Type B pancreatic cell (in vitro differentiated cells): ENCODE measurements around the gene BMP7. TPM values are rescaled to one million over a fixed set of nuclear protein-coding genes. Genes with fewer than 3 reads are reported as not detected.

Experiments
- DNase-seq: peaks from one replicate; pipeline ENCODE4 v3.0.0; 2021; ENCODE audit warnings: mixed read lengths; ENCODE audit not compliant: unreplicated experiment; ENCODE audit errors: extremely low spot score
- H3K27ac Mint-ChIP-seq: 2 replicates; pipeline ENCODE4 v1.8.0; 2021; ENCODE audit warnings: mild to moderate bottlenecking, mixed read lengths
- H3K27me3 Mint-ChIP-seq: 2 replicates; pipeline ENCODE4 v1.8.0; 2021; ENCODE audit warnings: mixed read lengths
- H3K36me3 Mint-ChIP-seq: 2 replicates; pipeline ENCODE4 v1.8.0; 2021; ENCODE audit warnings: mixed read lengths
- H3K4me1 Mint-ChIP-seq: one replicate; pipeline ENCODE4 v1.8.0; 2021; ENCODE audit warnings: mixed read lengths; ENCODE audit not compliant: unreplicated experiment
- H3K4me3 Mint-ChIP-seq: 2 replicates; pipeline ENCODE4 v1.8.0; 2021; ENCODE audit warnings: mild to moderate bottlenecking, mixed read lengths
- H3K9me3 Mint-ChIP-seq: 2 replicates; pipeline ENCODE4 v1.8.0; 2021; ENCODE audit warnings: mixed read lengths
- total RNA-seq: library from RNA; stranded (reverse); gene quantifications from 2 replicates; pipeline ENCODE4 v1.2.1, GENCODE V29; 2021; ENCODE audit warnings: low replicate concordance
- TF ChIP-seq, protein P1 (sequence below): fragments of 200-600 bp; sonication (generic); conservative IDR thresholded peaks from 2 replicates; pipeline ENCODE4 v1.5.0; 2021; ENCODE audit warnings: antibody characterized with exemption, mild to moderate bottlenecking

BMP7 gene
- total RNA-seq, 1 donor from 2014 or later: 115 TPM

DNA sequence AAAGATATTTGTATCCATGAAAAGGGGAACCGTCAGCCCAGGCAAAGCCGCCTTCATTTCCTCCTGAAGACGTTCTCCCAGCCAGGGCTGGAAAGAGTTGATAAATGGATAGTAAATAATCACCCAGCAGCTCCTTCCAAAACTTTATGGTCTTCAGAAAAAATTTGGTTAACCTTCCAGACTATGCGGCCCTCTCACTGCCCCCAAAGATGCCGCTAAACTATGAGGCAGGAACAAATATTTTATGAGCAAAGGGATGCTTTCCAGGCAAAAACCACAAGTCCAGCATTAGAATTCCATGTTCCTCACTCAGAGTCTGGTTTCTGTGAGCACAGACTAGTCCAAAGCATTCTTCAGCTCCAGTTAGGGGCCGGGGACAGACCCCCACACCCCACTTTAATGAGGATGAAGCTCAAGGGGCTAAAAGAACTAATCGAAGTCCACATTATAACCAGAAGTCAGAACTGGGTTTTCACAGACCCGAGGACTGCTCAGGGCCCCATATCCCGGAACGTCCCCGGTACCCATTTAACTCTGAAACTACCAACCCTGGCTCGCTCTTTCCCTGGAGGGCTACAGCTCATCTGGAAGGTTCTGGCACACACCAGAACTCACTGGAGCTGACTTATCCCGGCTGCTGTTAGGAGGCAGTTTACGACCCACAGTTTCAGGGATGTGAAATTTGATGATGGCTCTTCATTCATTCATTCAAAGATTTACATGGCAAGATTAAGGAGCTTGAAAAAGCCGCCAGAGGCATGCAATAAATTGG lies 29.4 kb downstream of the BMP7 start:
- H3K27ac Mint-ChIP-seq: peak overlapping the region; percentile 21
- TF ChIP-seq, protein P1, sequence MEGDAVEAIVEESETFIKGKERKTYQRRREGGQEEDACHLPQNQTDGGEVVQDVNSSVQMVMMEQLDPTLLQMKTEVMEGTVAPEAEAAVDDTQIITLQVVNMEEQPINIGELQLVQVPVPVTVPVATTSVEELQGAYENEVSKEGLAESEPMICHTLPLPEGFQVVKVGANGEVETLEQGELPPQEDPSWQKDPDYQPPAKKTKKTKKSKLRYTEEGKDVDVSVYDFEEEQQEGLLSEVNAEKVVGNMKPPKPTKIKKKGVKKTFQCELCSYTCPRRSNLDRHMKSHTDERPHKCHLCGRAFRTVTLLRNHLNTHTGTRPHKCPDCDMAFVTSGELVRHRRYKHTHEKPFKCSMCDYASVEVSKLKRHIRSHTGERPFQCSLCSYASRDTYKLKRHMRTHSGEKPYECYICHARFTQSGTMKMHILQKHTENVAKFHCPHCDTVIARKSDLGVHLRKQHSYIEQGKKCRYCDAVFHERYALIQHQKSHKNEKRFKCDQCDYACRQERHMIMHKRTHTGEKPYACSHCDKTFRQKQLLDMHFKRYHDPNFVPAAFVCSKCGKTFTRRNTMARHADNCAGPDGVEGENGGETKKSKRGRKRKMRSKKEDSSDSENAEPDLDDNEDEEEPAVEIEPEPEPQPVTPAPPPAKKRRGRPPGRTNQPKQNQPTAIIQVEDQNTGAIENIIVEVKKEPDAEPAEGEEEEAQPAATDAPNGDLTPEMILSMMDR: no peak
- no peak overlapping the region for H3K4me3 Mint-ChIP-seq
- peaks cover 79% of the 10 kb centered on the region for H3K4me1 Mint-ChIP-seq
- H3K9me3 Mint-ChIP-seq: no peaks in the 10 kb centered on the region
- peaks cover 55% of the 10 kb centered on the region for H3K36me3 Mint-ChIP-seq
- H3K27me3 Mint-ChIP-seq: no peaks in the 10 kb centered on the region
- no peak for DNase-seq

DNA sequence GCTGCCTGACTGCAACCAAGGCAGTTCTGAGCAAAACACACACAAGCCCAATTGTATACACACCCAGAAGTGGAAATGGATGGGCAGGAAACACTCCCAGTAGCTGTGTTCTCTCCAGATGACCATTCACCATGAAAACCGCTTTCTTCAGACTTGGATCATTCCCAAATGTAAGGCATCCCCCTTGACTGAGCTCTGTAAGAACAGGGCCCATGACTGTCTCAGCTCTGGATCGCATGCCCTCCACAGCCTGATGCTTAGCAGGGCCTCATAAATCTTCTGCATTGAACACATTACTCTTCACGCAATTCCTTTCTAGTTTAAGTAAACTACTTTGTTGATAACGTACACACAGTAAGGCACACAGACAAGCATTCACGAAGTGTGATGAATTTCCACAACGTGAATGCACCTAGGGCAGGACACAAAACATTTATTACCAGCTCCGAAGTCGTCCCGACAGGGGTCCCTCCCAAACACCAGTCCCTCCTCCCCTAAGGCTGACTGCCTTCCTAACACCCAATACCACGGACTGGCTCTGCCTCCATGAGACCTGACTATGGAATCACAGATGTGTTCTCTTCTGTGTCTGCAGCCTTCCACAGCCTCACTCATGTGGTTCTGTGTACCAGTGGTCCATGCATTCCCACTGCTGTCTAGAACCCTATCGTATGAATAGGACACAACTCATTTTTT lies 31.7 kb downstream of the BMP7 start:
- H3K9me3 Mint-ChIP-seq: no peaks in the 10 kb centered on the region
- H3K27me3 Mint-ChIP-seq: no peaks in the 10 kb centered on the region
- TF ChIP-seq, protein P1: no peak
- H3K4me1 Mint-ChIP-seq: peaks cover 75% of the 10 kb centered on the region
- H3K27ac Mint-ChIP-seq: peak overlapping the region; percentile 45
- H3K4me3 Mint-ChIP-seq: no peak overlapping the region
- H3K36me3 Mint-ChIP-seq: peaks cover 47% of the 10 kb centered on the region
- DNase-seq: no peak

DNA sequence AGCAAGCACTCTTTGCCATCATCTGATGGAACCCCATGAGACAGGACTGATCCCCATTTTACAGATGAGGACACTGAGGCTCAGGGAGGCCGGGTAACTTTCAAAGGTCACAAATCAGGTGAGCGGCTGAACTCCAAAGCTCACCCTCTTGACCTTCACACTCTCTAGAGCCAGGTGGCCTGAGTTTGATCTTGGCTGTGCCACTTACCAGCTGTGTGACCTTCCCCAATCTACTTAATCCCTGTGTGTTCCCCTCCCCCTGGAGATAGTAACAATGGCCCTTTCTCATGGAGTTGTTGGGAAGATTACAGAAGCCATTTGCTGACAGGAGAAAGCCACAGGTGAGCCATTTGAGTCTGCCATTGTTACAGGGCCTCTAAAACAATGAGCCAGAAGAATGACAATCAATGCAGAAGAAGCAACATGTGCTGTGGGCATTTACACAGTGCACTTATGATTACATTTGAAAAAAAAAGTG lies 34.5 kb downstream of the BMP7 start:
- H3K27ac Mint-ChIP-seq: peak overlapping the region; percentile 17
- H3K9me3 Mint-ChIP-seq: no peaks in the 10 kb centered on the region
- TF ChIP-seq, protein P1: no peak
- no peak overlapping the region for H3K4me3 Mint-ChIP-seq
- DNase-seq: no peak
- peaks cover 49% of the 10 kb centered on the region for H3K36me3 Mint-ChIP-seq
- H3K27me3 Mint-ChIP-seq: no peaks in the 10 kb centered on the region
- peaks cover 64% of the 10 kb centered on the region for H3K4me1 Mint-ChIP-seq

DNA sequence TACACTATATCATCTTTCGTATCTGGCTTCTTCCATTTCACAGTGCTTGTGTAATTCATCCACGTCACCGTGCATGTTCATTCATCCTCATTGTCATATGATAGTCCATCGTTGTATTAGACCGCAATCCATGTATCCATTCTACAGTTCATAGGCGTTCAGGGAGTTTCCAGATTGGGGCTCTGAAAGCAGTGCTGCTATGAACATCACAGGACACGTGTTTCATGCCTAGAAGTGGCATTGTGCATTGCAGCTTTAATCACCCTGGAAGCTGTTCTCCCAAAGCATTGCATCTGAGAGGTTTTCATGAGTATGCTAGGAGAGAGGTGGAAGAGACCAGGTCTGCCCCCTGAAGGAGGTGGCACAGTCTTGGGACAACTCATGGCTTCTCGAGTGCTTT lies 35.3 kb downstream of the BMP7 start:
- no peaks in the 10 kb centered on the region for H3K27me3 Mint-ChIP-seq
- no peak overlapping the region for H3K4me3 Mint-ChIP-seq
- DNase-seq: no peak
- TF ChIP-seq, protein P1: no peak
- no peaks in the 10 kb centered on the region for H3K9me3 Mint-ChIP-seq
- peaks cover 46% of the 10 kb centered on the region for H3K36me3 Mint-ChIP-seq
- peaks cover 55% of the 10 kb centered on the region for H3K4me1 Mint-ChIP-seq
- H3K27ac Mint-ChIP-seq: no peak overlapping the region

DNA sequence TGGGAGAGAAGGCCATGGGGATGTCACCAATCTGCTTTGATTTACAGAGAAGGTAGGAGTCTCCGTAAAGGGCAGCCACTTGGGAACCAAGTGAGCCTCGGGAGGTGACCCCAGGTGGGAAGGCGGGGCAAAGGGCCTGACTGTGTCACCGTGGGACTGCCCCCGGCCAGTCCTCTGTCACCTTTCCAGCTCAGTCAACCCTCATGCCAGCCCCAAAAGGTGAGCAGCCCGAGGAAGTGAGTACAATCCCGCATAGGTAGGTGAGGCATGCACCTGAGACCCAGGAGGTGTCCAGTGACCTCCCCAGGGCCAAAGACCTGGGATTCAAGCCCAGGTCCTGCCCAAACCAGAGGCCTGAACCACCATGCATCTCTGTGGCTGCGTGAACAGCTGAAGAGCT lies 36.2 kb downstream of the BMP7 start:
- DNase-seq: no peak
- no peaks in the 10 kb centered on the region for H3K27me3 Mint-ChIP-seq
- no peak overlapping the region for H3K4me3 Mint-ChIP-seq
- H3K36me3 Mint-ChIP-seq: peaks cover 42% of the 10 kb centered on the region
- TF ChIP-seq, protein P1: no peak
- no peak overlapping the region for H3K27ac Mint-ChIP-seq
- H3K9me3 Mint-ChIP-seq: no peaks in the 10 kb centered on the region
- peaks cover 46% of the 10 kb centered on the region for H3K4me1 Mint-ChIP-seq
